K562 (cell line): Measurements from ENCODE around the gene PRODH. TPM values are rescaled to one million over a fixed set of nuclear protein-coding genes. Genes with fewer than 3 reads are reported as not detected.
A peak's percentile ranks its signal among the peaks of the same experiment; 100 is the strongest.

ENCODE experiments used
- ATAC-seq: fragments of 200-7000 bp; cut with Tn5 transposase; 3 replicates; pipeline ENCODE4 v1.9.1; 2020; ENCODE audit warnings: moderate library complexity
- BruUV-seq: library from RNA; stranded (reverse); fragments of 400-500 nt; replicated peaks from 2 replicates; lab custom pipeline; 2021; lab: Mats Ljungman, UMichigan
- CTCF ChIA-PET: fragments of 300-600 bp; formaldehyde crosslinking; extraction: SDS; loops from one replicate; lab custom pipeline; 2021; ENCODE audit warnings: low intra/inter-chr PET ratio; lab: Yijun Ruan, JAX
- POLR2A ChIA-PET: fragments of 300-600, 350-650 bp; sonication (Branson Sonifier 250); formaldehyde crosslinking; extraction: SDS; loops from one replicate; lab custom pipeline; 2021; ENCODE audit warnings: antibody characterized with exemption, inconsistent platforms; lab: Yijun Ruan, JAX
- DNase-seq, 4 experiments: peaks; one replicate each; pipeline versions ENCODE4 v3.0.0 to v3.0.0-alpha.2; 2011 to 2018; ENCODE audit warnings: low spot score in 3 of 4, mixed read lengths in 3 of 4; ENCODE audit errors: extremely low read depth in 1 of 4
- FAIRE-seq: peaks from 2 replicates; lab custom pipeline; 2011; peaks lifted over from hg19 to GRCh38; lab: Jason Lieb, UNC
- H2AFZ ChIP-seq: 2 replicates; pipeline ENCODE4 v1.6.0; 2011; ENCODE audit warnings: low read depth, low read length, control low read depth, inconsistent platforms
- H3K27ac ChIP-seq: fragments of 200-600 bp; 3 replicates; pipeline ENCODE4 v1.8.0; 2011; ENCODE audit warnings: low read depth, mild to moderate bottlenecking, control low read depth, inconsistent platforms, low read length, moderate library complexity, mixed read lengths; ENCODE audit errors: extremely low read depth
- H3K27me3 ChIP-seq, 2 experiments: fragments of 300-600 bp in 1 of 2; 2 replicates in 1 of 2; 3 replicates in 1 of 2; pipeline versions ENCODE4 v1.6.0 to v1.8.0; 2011; ENCODE audit warnings: inconsistent platforms in 2 of 2, low read length in 2 of 2, mild to moderate bottlenecking in 1 of 2, mixed read lengths in 1 of 2, moderate library complexity in 1 of 2; ENCODE audit not compliant: control insufficient read depth in 2 of 2, insufficient read depth in 2 of 2
- H3K36me3 ChIP-seq: fragments of 300-600 bp; 3 replicates; pipeline ENCODE4 v1.8.0; 2011; ENCODE audit warnings: mild to moderate bottlenecking, low read length, inconsistent platforms; ENCODE audit not compliant: control insufficient read depth, insufficient read depth
- H3K4me1 ChIP-seq, 2 experiments: fragments of 200-600 bp in 1 of 2; replicated peaks in 1 of 2; 2 replicates in 1 of 2; 3 replicates in 1 of 2; pipeline versions ENCODE4 v1.5.1 to v1.8.0; 2011; ENCODE audit warnings: inconsistent platforms in 2 of 2, low read length in 2 of 2, mild to moderate bottlenecking in 1 of 2, mixed read lengths in 1 of 2, moderate library complexity in 1 of 2; ENCODE audit not compliant: control insufficient read depth in 2 of 2, insufficient read depth in 2 of 2
- H3K4me2 ChIP-seq: 2 replicates; pipeline ENCODE4 v1.6.1; 2011; ENCODE audit warnings: low read length, control low read depth, inconsistent platforms, mixed read lengths; ENCODE audit not compliant: insufficient read depth
- H3K4me3 ChIP-seq: fragments of 200-600 bp; sonication (generic), shearing (Covaris generic); 2 replicates; pipeline ENCODE4 v1.5.1; 2016; ENCODE audit warnings: control low read depth, inconsistent platforms
- H3K79me2 ChIP-seq: fragments of 200-600 bp; 3 replicates; pipeline ENCODE4 v1.8.0; 2011; ENCODE audit warnings: low read length, inconsistent platforms; ENCODE audit not compliant: control insufficient read depth, insufficient read depth
- H3K9ac ChIP-seq, 2 experiments: 2 replicates each; pipeline versions ENCODE4 v1.6.0 to v1.6.1; 2011; ENCODE audit warnings: low read depth in 2 of 2, low read length in 2 of 2, control low read depth in 1 of 2, inconsistent platforms in 1 of 2, mild to moderate bottlenecking in 1 of 2, mixed read lengths in 1 of 2; ENCODE audit not compliant: insufficient read depth in 1 of 2
- H3K9me1 ChIP-seq: one replicate; pipeline ENCODE4 v1.6.0; 2011; ENCODE audit warnings: inconsistent platforms, mild to moderate bottlenecking, low read length, moderate library complexity; ENCODE audit not compliant: control insufficient read depth, insufficient read depth
- H3K9me3 ChIP-seq: replicated peaks from 2 replicates; pipeline ENCODE4 v1.5.1; 2011; ENCODE audit warnings: low read depth, low read length, inconsistent platforms; ENCODE audit not compliant: control insufficient read depth, insufficient read depth
- H4K20me1 ChIP-seq: replicated peaks from 2 replicates; pipeline ENCODE4 v1.6.1; 2011; ENCODE audit warnings: low read length, inconsistent platforms, mixed read lengths; ENCODE audit not compliant: control insufficient read depth, insufficient read depth
- DNMT1 ChIP-seq: fragments of 450-650 bp; IDR thresholded peaks from 2 replicates; pipeline ENCODE4 v1.6.1; 2016; ENCODE audit warnings: antibody characterized with exemption, mild to moderate bottlenecking
- RBM14 ChIP-seq: fragments of 200-400 bp; formaldehyde crosslinking; IDR thresholded peaks from 2 replicates; pipeline ENCODE4 v1.6.1; 2018; ENCODE audit warnings: low read depth, mild to moderate bottlenecking, low read length, moderate library complexity, borderline replicate concordance; ENCODE audit not compliant: insufficient read depth
- SREBF2 ChIP-seq: sonication (generic); formaldehyde crosslinking; IDR thresholded peaks from 2 replicates; pipeline ENCODE4 v1.4.0; 2020; ENCODE audit warnings: mild to moderate bottlenecking, missing genetic modification reagents
- XRCC4 ChIP-seq: IDR thresholded peaks from one replicate; pipeline ENCODE4 v1.6.1; 2011; ENCODE audit not compliant: insufficient read depth, insufficient read length; ENCODE audit errors: extremely low read depth
- ZNF699 ChIP-seq: fragments of 250-450 bp; sonication (Bioruptor Pico); IDR thresholded peaks from 2 replicates; pipeline ENCODE4 v1.8.0; 2021; ENCODE audit warnings: mild to moderate bottlenecking, moderate library complexity; ENCODE audit not compliant: insufficient replicate concordance
- WGBS: fragments of 100-300 bp; shearing (Covaris generic); methylation state at CpG from one replicate; pipeline ENCODE4 v1.1.6; 2016; ENCODE audit warnings: low coverage, mixed read lengths; ENCODE audit not compliant: insufficient coverage; ENCODE audit errors: missing lambda C conversion rate; 5-methylcytosine and 5-hydroxymethylcytosine counted together
- in situ Hi-C: fragments of 300-500 bp; cut with MboI; formaldehyde crosslinking; loops from 4 replicates; pipeline ENCODE4 v1.15.0; 2018; ENCODE audit warnings: inconsistent platforms, mixed read lengths
- intact Hi-C: fragments of 100-400 bp; cut with micrococcal nuclease; formaldehyde crosslinking; loops from 2 replicates; pipeline ENCODE4 v1.14.2; 2022
- polyA plus RNA-seq, 8 experiments: library from polyadenylated mRNA; depleted of rRNA in 4 of 8; stranded (reverse) in 5 of 8; unstranded in 3 of 8; fragments of >200 nt; fragmentation: Nextera tagmentation in 2 of 8; fragmentation: Illumina TruSeq in 1 of 8; extraction: Ambion mirVana in 2 of 8; extraction: Trizol in 1 of 8; gene quantifications; 2 replicates each; pipeline versions ENCODE4 v1.2.1 to v1.2.3, GENCODE V29; 2011 to 2014; ENCODE audit warnings: inconsistent platforms in 1 of 8, missing spikeins in 1 of 8
- total RNA-seq, 7 experiments: library from RNA; depleted of rRNA in 6 of 7; stranded (reverse); fragments of >200 nt in 6 of 7; fragmentation: Illumina TruSeq in 2 of 7; extraction: Trizol in 2 of 7; gene quantifications; 2 replicates each; pipeline versions ENCODE4 v1.2.1 to v1.2.3, GENCODE V29; 2011 to 2021; ENCODE audit warnings: low replicate concordance in 1 of 7
- TF ChIP-seq, protein P1 (sequence below): sonication (generic); formaldehyde crosslinking; IDR thresholded peaks from 2 replicates; pipeline ENCODE4 v1.4.0; 2020; ENCODE audit warnings: mild to moderate bottlenecking, missing genetic modification reagents

Gene PRODH
- total and polyA plus RNA-seq, 9 of the 15 experiments (the other 6 are each of a cell fraction or from before 2014, with no cell fraction given): 0.07 to 0.11 TPM; not detected in 7

- TF ChIP-seq RBM14: no peak
- TF ChIP-seq SREBF2 (CRISPR knock-in tag): no peak
- no peak for TF ChIP-seq ZNF699 (CRISPR knock-in tag)
- TF ChIP-seq DNMT1: no peak
Measured at GRCh38 chr22:18931905-18932652, 4.0 kb downstream of the PRODH start (continued).

DNA sequence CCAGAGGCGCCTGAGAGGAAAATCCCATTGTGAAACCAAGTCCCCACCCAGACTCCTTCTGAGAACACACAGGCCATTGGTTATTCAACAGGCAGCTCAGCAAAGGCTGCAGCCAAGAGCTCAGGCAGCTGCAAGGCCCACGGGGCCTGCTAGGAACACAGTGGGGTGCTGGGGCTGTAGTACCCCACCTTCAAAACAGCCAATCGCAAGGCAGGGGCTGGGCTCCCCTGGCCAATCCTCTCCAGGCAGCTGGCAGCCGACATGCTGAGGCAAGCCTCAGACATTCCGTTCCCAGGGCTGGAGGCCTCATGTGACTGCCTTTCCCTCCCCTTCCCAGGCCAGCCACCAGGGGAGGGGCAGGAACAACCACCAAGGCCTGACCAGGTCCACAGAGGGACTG lies 6.6 kb downstream of the PRODH start:
- Histone ChIP-seq H2AFZ (no peak overlapping the region), H3K9me1 (no peaks in the 10 kb centered on the region), H3K27me3 (no peaks in the 10 kb centered on the region), H3K4me1 (no peaks in the 10 kb centered on the region), H3K27ac (no peak overlapping the region), H3K9ac (no peak overlapping the region), H3K4me2 (no peak overlapping the region), H3K36me3 (no peaks in the 10 kb centered on the region), H3K4me3 (no peak overlapping the region), H3K79me2 (no peaks in the 10 kb centered on the region), H3K9me3 (no peaks in the 10 kb centered on the region), H4K20me1 (no peaks in the 10 kb centered on the region)
- ChIA-PET CTCF (no interaction called here), POLR2A (interaction anchor here (0.6 kb wide), 1 partner anchor 1848 kb away, joined by 4 read pairs; no protein-coding TSS in a partner anchor)
- FAIRE-seq: no peak
- no peak for TF ChIP-seq XRCC4
- TF ChIP-seq, protein P1, sequence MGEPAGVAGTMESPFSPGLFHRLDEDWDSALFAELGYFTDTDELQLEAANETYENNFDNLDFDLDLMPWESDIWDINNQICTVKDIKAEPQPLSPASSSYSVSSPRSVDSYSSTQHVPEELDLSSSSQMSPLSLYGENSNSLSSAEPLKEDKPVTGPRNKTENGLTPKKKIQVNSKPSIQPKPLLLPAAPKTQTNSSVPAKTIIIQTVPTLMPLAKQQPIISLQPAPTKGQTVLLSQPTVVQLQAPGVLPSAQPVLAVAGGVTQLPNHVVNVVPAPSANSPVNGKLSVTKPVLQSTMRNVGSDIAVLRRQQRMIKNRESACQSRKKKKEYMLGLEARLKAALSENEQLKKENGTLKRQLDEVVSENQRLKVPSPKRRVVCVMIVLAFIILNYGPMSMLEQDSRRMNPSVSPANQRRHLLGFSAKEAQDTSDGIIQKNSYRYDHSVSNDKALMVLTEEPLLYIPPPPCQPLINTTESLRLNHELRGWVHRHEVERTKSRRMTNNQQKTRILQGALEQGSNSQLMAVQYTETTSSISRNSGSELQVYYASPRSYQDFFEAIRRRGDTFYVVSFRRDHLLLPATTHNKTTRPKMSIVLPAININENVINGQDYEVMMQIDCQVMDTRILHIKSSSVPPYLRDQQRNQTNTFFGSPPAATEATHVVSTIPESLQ (CRISPR knock-in tag): no peak
- no peak for DNase-seq
- in situ Hi-C loops (no loop called here), intact Hi-C loops (no loop called here)
- ATAC-seq: peak; percentile 64
- BruUV-seq: no TSS peak
- WGBS: no CpG with 5 or more reads among the region's 5 CpGs
